HUES64 (cell line): ENCODE measurements around the gene MSN. TPM values are rescaled to one million over a fixed set of nuclear protein-coding genes. Genes with fewer than 3 reads are reported as not detected.
"Not testable (repeated sequence)": the region's sequence is repeated elsewhere in the genome, so short reads cannot be mapped to it uniquely, and the experiment has no call there.

Experiments
- H3K27ac ChIP-seq: 2 replicates; pipeline ENCODE4 v1.7.0; 2013; ENCODE audit warnings: low read depth, low read length, inconsistent platforms
- H3K27me3 ChIP-seq: 2 replicates; pipeline ENCODE4 v1.6.1; 2013; ENCODE audit warnings: mild to moderate bottlenecking, low read length; ENCODE audit not compliant: insufficient read depth
- H3K36me3 ChIP-seq: 2 replicates; pipeline ENCODE4 v1.6.1; 2013; ENCODE audit warnings: mild to moderate bottlenecking, low read length; ENCODE audit not compliant: insufficient read depth
- H3K4me1 ChIP-seq: 2 replicates; pipeline ENCODE4 v1.6.1; 2013; ENCODE audit warnings: mild to moderate bottlenecking, low read length, moderate library complexity; ENCODE audit not compliant: insufficient read depth
- H3K4me3 ChIP-seq: 2 replicates; pipeline ENCODE4 v1.5.1; 2013; ENCODE audit warnings: mild to moderate bottlenecking, low read length, moderate library complexity
- H3K9ac ChIP-seq: 2 replicates; pipeline ENCODE4 v1.6.1; 2013; ENCODE audit warnings: mild to moderate bottlenecking, low read depth, low read length
- H3K9me3 ChIP-seq: 2 replicates; pipeline ENCODE4 v1.6.1; 2013; ENCODE audit warnings: low read depth, low read length; ENCODE audit not compliant: insufficient read depth
- WGBS: fragments of 150-250, 120-280 bp; methylation state at CpG from one replicate; pipeline ENCODE4 v1.1.7; 2013; ENCODE audit warnings: missing lambda C conversion rate; 5-methylcytosine and 5-hydroxymethylcytosine counted together
- polyA plus RNA-seq, 2 experiments: library from polyadenylated mRNA; stranded (reverse); fragments of 50-300 nt; gene quantifications; one replicate each; pipeline ENCODE4 v1.2.3, GENCODE V29; 2013

The MSN gene
- polyA plus RNA-seq (2013, experiment 1 of 2) = 136 TPM
- 164 TPM for polyA plus RNA-seq (2013, experiment 2 of 2)

DNA sequence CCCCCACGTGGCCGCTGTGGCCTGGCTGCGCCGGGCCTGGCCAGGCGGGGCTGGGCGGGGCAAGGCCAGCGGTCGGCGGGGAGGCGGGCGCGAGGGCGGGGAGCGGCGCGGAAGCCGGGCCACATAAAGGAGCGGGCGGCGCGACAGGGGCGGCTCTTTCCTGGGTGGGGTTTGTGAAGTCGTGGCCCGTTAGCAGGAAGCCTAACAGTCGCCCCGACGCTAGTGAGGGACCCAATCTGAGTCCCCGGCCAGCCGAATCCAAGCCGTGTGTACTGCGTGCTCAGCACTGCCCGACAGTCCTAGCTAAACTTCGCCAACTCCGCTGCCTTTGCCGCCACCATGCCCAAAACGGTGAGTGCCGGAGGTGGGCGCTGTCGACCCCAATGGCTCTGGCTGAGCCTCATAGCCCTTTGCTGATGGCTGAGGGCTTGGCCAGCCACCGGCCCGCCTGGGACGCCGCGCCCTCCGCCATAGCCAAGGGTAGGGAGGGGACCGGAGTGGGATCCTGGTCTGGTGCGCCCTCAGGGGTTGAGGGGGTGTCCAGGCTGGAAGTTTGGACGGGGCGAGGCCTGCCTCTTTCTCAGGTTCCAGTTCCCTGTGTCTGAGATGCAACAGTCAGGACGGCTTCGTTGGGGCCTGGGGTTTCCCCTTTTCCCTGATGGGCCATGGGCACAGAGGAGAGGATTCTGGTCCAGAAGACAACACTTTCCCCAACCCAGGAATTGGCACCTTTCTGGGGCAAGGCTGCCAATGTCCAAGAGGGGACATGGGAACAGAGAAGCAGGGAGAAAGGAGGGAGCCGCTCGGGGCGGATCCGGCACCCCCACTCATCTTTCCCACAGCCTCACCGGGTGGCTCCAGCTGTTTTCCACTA lies at the start of gene MSN:
Gene MSN (plus strand): TSS at position 152 of the 874 bp plus-strand sequence. CDS start 188 bp downstream, at position 340.
- Histone ChIP-seq H3K9me3 (no peaks in the 10 kb centered on the region), H3K9ac (peak within 1 kb of the TSS; percentile 95), H3K27ac (peak within 1 kb of the TSS; percentile 68), H3K4me3 (peak within 1 kb of the TSS; percentile 79), H3K36me3 (no peaks in the 10 kb centered on the region), H3K4me1 (peaks cover 6% of the 10 kb centered on the region; the same call in 1 of the 2 replicates), H3K27me3 (no peaks in the 10 kb centered on the region)
- WGBS = under 1% methylated on average over 50 of the region's 56 CpGs

- not testable (repeated sequence) for H3K4me1 ChIP-seq, H3K9me3 ChIP-seq, H3K27me3 ChIP-seq, H3K27ac ChIP-seq, H3K36me3 ChIP-seq
- Histone ChIP-seq H3K4me3 (peak overlapping the region; percentile 31; the same call in 1 of the 2 replicates), H3K9ac (peak overlapping the region; percentile 44; the same call in 1 of the 2 replicates)
- 37% methylated on average over 32 of the region's 33 CpGs for WGBS
Observed at GRCh38 chrX:65620096-65620705, 47.3 kb upstream of the MSN start.

DNA sequence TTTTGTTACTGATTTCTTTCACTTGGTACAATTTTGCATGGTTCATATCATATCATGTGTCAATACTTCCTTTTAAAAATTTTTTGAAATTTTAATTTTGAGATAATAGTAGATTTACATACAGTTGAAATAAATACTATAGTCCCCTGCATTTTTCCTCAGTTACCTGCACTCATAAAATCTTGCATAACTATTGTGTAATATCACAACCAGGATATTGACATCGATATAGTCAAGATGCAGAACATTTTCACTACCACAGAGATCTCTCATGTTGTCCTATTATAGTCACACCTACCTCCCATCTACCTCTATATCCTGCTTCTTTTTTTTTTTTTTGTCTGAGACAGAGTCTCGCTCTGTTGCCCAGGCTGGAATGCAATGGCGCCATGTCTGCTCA lies 36.7 kb upstream of the MSN start:
- Histone ChIP-seq H3K27ac (no peak overlapping the region), H3K4me3 (no peak overlapping the region), H3K36me3 (no peaks in the 10 kb centered on the region), H3K27me3 (no peaks in the 10 kb centered on the region), H3K9me3 (no peaks in the 10 kb centered on the region), H3K4me1 (no peaks in the 10 kb centered on the region), H3K9ac (no peak overlapping the region)
- WGBS = 96% methylated on average over 3 of the region's 3 CpGs

- no peaks in the 10 kb centered on the region for H3K36me3 ChIP-seq
- no peak overlapping the region for H3K27ac ChIP-seq
- WGBS = 84% methylated on average over 1 of the region's 1 CpG
- no peaks in the 10 kb centered on the region for H3K9me3 ChIP-seq
- no peak overlapping the region for H3K4me3 ChIP-seq
- no peaks in the 10 kb centered on the region for H3K27me3 ChIP-seq
- no peak overlapping the region for H3K9ac ChIP-seq
- no peaks in the 10 kb centered on the region for H3K4me1 ChIP-seq
Observed at GRCh38 chrX:65633826-65634225, 33.6 kb upstream of the MSN start.

DNA sequence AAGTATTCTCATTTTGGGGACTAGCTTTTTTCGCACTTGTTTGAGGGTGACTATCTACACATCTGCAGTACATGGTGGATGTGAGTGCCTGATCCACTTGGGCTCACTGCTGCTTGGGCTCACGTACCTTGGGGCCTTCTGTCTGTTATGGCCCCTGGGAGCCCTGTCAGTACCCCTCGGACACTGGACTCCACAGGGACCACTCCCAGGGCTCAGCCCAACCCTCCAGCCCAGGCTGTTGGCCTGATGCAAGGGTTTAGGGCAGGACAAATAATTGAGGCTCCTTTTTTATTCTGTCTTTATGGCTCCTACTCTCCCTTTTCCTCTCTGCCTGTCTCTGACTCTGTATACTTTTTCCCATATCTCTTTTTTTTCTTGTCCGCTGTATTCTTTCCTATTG lies 32.7 kb upstream of the MSN start:
- Histone ChIP-seq H3K4me1 (no peaks in the 10 kb centered on the region), H3K27ac (no peak overlapping the region), H3K9me3 (no peaks in the 10 kb centered on the region), H3K4me3 (no peak overlapping the region), H3K9ac (no peak overlapping the region), H3K36me3 (no peaks in the 10 kb centered on the region), H3K27me3 (no peaks in the 10 kb centered on the region)
- 93% methylated on average over 4 of the region's 4 CpGs for WGBS

GRCh38 chrX:65635378-65635777 lies 32.1 kb upstream of the MSN start:
- H3K4me3 ChIP-seq = no peak overlapping the region
- WGBS = 75% methylated on average over 2 of the region's 3 CpGs
- no peaks in the 10 kb centered on the region for H3K4me1 ChIP-seq
- H3K36me3 ChIP-seq = no peaks in the 10 kb centered on the region
- H3K9me3 ChIP-seq = no peaks in the 10 kb centered on the region
- no peak overlapping the region for H3K27ac ChIP-seq
- no peak overlapping the region for H3K9ac ChIP-seq
- H3K27me3 ChIP-seq = no peaks in the 10 kb centered on the region

DNA sequence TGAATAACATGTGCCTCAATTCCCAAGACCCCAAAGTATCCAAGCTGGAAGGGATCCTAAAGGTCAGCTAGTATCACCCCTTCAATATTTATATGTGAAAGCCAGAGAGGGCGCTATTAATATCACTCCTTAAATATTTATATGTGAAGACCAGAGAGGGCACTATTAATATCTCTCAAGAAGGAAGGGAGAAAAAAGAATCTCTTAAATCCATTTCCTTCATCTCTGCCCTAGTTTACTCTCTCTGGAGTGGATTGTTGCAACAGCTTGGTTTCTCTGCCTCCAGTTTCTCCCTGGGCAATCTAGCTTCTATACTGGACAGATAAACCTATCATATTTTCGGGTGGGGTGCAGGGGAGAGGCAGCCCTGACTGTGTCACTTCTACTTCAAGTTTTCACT lies 31.6 kb upstream of the MSN start:
- 100% methylated on average over 1 of the region's 2 CpGs for WGBS
- no peak overlapping the region for H3K4me3 ChIP-seq
- no peak overlapping the region for H3K9ac ChIP-seq
- H3K9me3 ChIP-seq = no peaks in the 10 kb centered on the region
- H3K4me1 ChIP-seq = no peaks in the 10 kb centered on the region
- no peak overlapping the region for H3K27ac ChIP-seq
- H3K36me3 ChIP-seq = no peaks in the 10 kb centered on the region
- no peaks in the 10 kb centered on the region for H3K27me3 ChIP-seq

DNA sequence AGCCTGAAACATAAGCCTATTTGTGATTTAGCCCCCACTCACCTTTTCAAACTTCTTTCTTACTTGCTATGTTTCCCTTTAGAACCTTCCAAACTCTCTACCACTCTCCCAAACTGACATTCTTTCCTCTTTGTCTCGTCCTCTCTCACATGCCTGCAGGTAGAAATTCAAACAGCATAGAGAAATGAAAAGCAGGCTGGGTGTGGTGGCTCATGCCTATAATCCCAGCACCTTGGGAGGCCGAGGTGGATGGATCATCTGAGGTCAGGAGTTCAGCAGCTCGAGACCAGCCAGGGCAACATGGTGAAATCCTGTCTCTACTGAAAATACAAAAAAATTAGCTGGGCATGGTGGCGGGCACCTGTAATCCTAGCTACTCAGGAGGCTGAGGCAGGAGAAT lies 31.2 kb upstream of the MSN start:
- not testable (repeated sequence) for H3K9ac ChIP-seq, H3K36me3 ChIP-seq, H3K4me3 ChIP-seq, H3K27me3 ChIP-seq, H3K27ac ChIP-seq, H3K9me3 ChIP-seq, H3K4me1 ChIP-seq
- WGBS = 87% methylated on average over 4 of the region's 4 CpGs

DNA sequence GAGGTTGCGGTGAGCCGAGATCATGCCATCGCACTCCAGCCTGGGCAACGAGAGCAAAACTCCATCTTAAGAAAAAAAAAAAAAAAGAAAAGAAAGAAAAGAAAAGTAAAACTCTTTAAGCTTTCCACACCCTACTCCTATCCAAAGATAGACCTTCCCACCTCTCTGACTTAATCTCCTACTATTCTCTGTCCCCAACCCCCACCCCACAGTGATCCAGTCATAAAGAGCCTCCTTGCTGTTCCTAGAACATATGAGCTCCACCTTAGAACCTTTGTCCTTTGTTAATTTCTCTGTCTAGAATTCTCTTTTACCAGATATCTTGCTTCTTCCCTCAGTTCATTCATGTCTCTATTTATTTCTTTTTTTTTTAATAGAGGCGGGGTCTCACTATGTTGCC lies 30.1 kb upstream of the MSN start:
- Histone ChIP-seq H3K36me3 (no peaks in the 10 kb centered on the region), H3K9me3 (no peaks in the 10 kb centered on the region), H3K9ac (no peak overlapping the region), H3K4me1 (no peaks in the 10 kb centered on the region), H3K4me3 (no peak overlapping the region), H3K27ac (no peak overlapping the region), H3K27me3 (no peaks in the 10 kb centered on the region)
- WGBS = 94% methylated on average over 4 of the region's 5 CpGs

DNA sequence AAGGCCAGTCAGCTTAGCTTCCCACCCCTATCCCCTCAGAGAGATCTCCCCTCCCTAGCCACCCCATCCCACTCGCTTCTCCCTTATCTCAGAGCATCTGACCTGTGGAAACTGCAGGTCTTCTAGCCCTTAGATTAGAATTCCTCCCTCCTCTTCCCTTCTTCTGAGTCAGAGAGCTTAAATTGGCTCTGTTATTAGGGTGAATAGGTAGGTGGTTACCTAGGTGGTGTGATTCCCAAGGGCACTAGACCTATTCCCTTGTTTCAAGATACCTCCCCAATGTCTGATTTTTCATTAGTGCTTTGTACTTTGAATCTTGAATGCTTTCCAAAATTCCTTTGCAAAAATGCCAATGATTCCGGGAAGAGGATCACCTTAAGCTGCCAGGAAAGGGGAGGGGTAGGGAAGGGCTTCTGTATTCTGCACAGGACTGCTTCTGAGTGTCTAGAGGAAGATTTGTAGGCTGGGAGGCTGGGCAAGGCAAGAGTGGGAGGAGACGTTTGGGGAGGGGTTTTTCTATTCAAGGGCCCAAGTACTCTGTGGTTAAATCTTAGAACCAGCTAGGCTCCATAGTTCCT lies 24.5 kb upstream of the MSN start:
- 63% methylated on average over 3 of the region's 3 CpGs for WGBS
- Histone ChIP-seq H3K27ac (no peak overlapping the region), H3K27me3 (no peaks in the 10 kb centered on the region)

DNA sequence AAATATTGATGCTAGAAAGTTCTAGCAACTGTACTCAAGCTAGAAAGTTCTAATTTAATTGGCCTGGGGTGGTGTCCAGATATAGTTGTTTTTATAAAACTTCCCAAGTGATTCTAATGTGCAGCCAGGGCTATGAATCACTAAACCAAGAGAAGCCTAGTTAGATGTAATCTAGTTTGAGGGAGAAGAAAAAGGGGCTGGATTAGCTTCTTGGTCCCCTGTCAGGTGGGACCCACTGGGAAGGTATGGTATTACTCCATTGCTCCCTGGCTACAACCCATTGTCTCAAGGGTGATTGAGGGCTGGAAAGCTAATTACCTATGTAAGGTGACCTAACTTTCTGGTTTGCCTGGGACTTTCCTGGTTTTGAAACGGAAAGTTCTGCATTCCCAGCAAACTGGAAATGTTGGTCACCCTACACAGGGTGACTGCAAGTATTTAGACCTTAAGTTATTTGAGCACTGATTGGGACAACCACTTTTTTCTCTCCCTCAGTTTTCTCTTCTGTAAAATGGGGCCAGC lies 23.9 kb upstream of the MSN start:
- Histone ChIP-seq H3K9me3 (no peaks in the 10 kb centered on the region), H3K36me3 (no peaks in the 10 kb centered on the region), H3K4me1 (no peaks in the 10 kb centered on the region), H3K9ac (no peak overlapping the region), H3K27me3 (no peaks in the 10 kb centered on the region), H3K27ac (no peak overlapping the region), H3K4me3 (no peak overlapping the region)
- WGBS = 92% methylated on average over 1 of the region's 1 CpG

More for the DNA sequence above, 24.5 kb upstream of the MSN start:
- Histone ChIP-seq H3K4me1 (no peaks in the 10 kb centered on the region), H3K9ac (no peak overlapping the region), H3K36me3 (no peaks in the 10 kb centered on the region), H3K4me3 (no peak overlapping the region), H3K9me3 (no peaks in the 10 kb centered on the region)
